K562 (cell line): ENCODE data around the gene DEDD2. TPM values are rescaled to one million over a fixed set of nuclear protein-coding genes. Genes with fewer than 3 reads are reported as not detected.
A peak's percentile ranks its signal among the peaks of the same experiment; 100 is the strongest.

Experiments used
- CXXC5 ChIP-seq: fragments of 250-450 bp; sonication (Bioruptor Pico); IDR thresholded peaks from 2 replicates; pipeline ENCODE4 v1.8.0; 2022; ENCODE audit warnings: inconsistent platforms, mild to moderate bottlenecking, moderate library complexity
- FOXK2 ChIP-seq, 2 experiments: fragments of 450-650 bp; IDR thresholded peaks in 1 of 2; conservative IDR thresholded peaks in 1 of 2; 2 replicates each; pipeline ENCODE4 v1.6.1; 2016; ENCODE audit warnings: low read depth in 2 of 2, mild to moderate bottlenecking in 1 of 2
- MEF2A ChIP-seq: IDR thresholded peaks from 2 replicates; pipeline ENCODE4 v1.6.1; 2011; ENCODE audit warnings: low read depth, mild to moderate bottlenecking, low read length, moderate library complexity; ENCODE audit not compliant: control insufficient read depth
- NBN ChIP-seq: fragments of 450-650 bp; IDR thresholded peaks from 2 replicates; pipeline ENCODE4 v1.6.1; 2016; ENCODE audit warnings: low read depth, mild to moderate bottlenecking
- NCOA2 ChIP-seq, 2 experiments: fragments of 450-650 bp; IDR thresholded peaks; 2 replicates each; pipeline ENCODE4 v1.6.1; 2018; ENCODE audit warnings: mild to moderate bottlenecking in 2 of 2, moderate library complexity in 1 of 2; ENCODE audit not compliant: partially characterized antibody in 2 of 2
- NFE2L1 ChIP-seq: fragments of 450-650 bp; IDR thresholded peaks from 2 replicates; pipeline ENCODE4 v1.6.1; 2016; ENCODE audit warnings: missing genetic modification characterization, low read depth, mild to moderate bottlenecking, missing compliant biosample characterization, moderate library complexity, borderline replicate concordance
- RBM22 ChIP-seq: fragments of 200-400 bp; formaldehyde crosslinking; IDR thresholded peaks from 2 replicates; pipeline ENCODE4 v1.6.1; 2018; ENCODE audit warnings: low read length, low read depth; ENCODE audit not compliant: poor library complexity, severe bottlenecking
- SP2 ChIP-seq: IDR thresholded peaks from 2 replicates; pipeline ENCODE4 v1.6.1; 2011; ENCODE audit warnings: mild to moderate bottlenecking, low read depth, low read length, moderate library complexity; ENCODE audit not compliant: poor library complexity, severe bottlenecking; ENCODE audit errors: extremely low read depth
- ZNF146 ChIP-seq: IDR thresholded peaks from one replicate; pipeline ENCODE4 v1.6.1; 2018; ENCODE audit warnings: missing compliant biosample characterization; ENCODE audit not compliant: unreplicated experiment
- ZNF3 ChIP-seq: fragments of 250-450 bp; sonication (Bioruptor Pico); IDR thresholded peaks from 2 replicates; pipeline ENCODE4 v1.5.0; 2021; ENCODE audit warnings: mild to moderate bottlenecking, moderate library complexity
- ZNF347 ChIP-seq: fragments of 450-650 bp; formaldehyde crosslinking; IDR thresholded peaks from 2 replicates; pipeline ENCODE4 v1.4.0; 2020; ENCODE audit warnings: low read depth, mild to moderate bottlenecking, moderate library complexity
- ZNF766 ChIP-seq: fragments of 200-800 bp; sonication (Bioruptor generic); conservative IDR thresholded peaks from 2 replicates; pipeline ENCODE4 v1.6.1; 2016; ENCODE audit warnings: missing genetic modification characterization, missing compliant biosample characterization
- ZSCAN29 ChIP-seq: fragments of 450-650 bp; IDR thresholded peaks from 2 replicates; pipeline ENCODE4 v1.6.1; 2017
- polyA plus RNA-seq, 8 experiments: library from polyadenylated mRNA; depleted of rRNA in 4 of 8; stranded (reverse) in 5 of 8; unstranded in 3 of 8; fragments of >200 nt; fragmentation: Nextera tagmentation in 2 of 8; fragmentation: Illumina TruSeq in 1 of 8; extraction: Ambion mirVana in 2 of 8; extraction: Trizol in 1 of 8; gene quantifications; 2 replicates each; pipeline versions ENCODE4 v1.2.1 to v1.2.3, GENCODE V29; 2011 to 2014; ENCODE audit warnings: inconsistent platforms in 1 of 8, missing spikeins in 1 of 8
- total RNA-seq, 7 experiments: library from RNA; depleted of rRNA in 6 of 7; stranded (reverse); fragments of >200 nt in 6 of 7; fragmentation: Illumina TruSeq in 2 of 7; extraction: Trizol in 2 of 7; gene quantifications; 2 replicates each; pipeline versions ENCODE4 v1.2.1 to v1.2.3, GENCODE V29; 2011 to 2021; ENCODE audit warnings: low replicate concordance in 1 of 7
- TF ChIP-seq, protein P1 (sequence below): fragments of 150-350 bp; conservative IDR thresholded peaks from 2 replicates; pipeline ENCODE4 v1.6.1; 2014; ENCODE audit warnings: low read length
- TF ChIP-seq, protein P2 (sequence below), 3 experiments: fragments of 200-800 bp in 1 of 3; fragments of 250-450 bp in 1 of 3; fragments of 450-650 bp in 1 of 3; sonication (Bioruptor Pico) in 1 of 3; sonication (Bioruptor generic) in 1 of 3; formaldehyde crosslinking in 1 of 3; IDR thresholded peaks; 2 replicates each; pipeline versions ENCODE4 v1.6.1 to v1.8.0; 2016 to 2022; ENCODE audit warnings: mild to moderate bottlenecking in 2 of 3, missing genetic modification characterization in 2 of 3, missing compliant biosample characterization in 1 of 3, moderate library complexity in 1 of 3
- TF ChIP-seq, protein P3 (sequence below): fragments of 200-800 bp; sonication (Bioruptor generic); IDR thresholded peaks from 2 replicates; pipeline ENCODE4 v1.6.1; 2017; ENCODE audit warnings: missing genetic modification characterization, missing compliant biosample characterization

The DEDD2 gene
- total and polyA plus RNA-seq, 9 of the 15 experiments (the other 6 are each of a cell fraction or from before 2014, with no cell fraction given): 4.3 to 43.0 (median 29.2) TPM

DNA sequence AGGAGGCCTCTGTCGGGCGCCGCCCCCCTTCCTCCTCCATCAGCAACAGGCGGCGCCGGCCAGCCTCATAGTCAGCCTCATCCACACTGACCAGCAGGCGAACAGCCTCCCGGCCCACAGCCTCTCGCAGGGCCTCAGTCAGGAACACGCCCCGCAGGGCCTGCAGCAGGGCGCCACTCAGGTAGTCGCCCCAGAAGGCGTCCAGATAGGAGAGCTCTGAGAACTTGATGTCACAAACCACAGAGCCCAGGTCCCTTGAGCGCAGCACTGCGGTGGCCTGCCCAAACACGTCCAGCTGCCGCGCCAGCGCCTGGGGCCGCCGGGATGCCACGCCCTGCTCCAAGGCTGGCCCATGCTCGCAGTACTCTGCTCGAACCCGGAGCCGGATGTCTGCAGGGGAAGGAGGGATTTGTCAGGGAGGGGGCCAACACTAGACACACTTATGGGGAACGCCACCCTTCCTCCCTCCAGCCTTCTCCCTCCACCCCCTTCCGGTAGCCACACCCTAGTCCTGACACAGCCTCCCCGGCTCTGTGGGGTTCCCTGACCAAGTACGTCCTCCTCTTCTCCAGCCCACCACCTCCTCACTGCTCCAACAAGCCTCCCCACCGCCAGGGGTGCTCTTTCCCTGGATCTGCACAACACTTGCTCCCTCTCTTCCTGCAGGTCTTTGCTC, 17.9 kb downstream of the DEDD2 start (continued):
- TF ChIP-seq NCOA2 (IDR thresholded peaks at IDR 0.05; ENCODE audit: partially characterized antibody in 2 of 2): no peak
- TF ChIP-seq CXXC5: peak; percentile 78
- peak; percentile 83; the same call in 1 of the 2 replicates for TF ChIP-seq NBN
- peak; percentile 53 for TF ChIP-seq SP2
- no peak for TF ChIP-seq NFE2L1
- peak in 1 of 2 experiments; percentile 55; a peak in 1 of 4 replicates for TF ChIP-seq FOXK2 (conservative IDR thresholded peaks at IDR 0.05 in 1 of 2, IDR thresholded peaks at IDR 0.05 in 1 of 2; ENCODE audit: low read depth in 2 of 2)
- TF ChIP-seq, protein P1, sequence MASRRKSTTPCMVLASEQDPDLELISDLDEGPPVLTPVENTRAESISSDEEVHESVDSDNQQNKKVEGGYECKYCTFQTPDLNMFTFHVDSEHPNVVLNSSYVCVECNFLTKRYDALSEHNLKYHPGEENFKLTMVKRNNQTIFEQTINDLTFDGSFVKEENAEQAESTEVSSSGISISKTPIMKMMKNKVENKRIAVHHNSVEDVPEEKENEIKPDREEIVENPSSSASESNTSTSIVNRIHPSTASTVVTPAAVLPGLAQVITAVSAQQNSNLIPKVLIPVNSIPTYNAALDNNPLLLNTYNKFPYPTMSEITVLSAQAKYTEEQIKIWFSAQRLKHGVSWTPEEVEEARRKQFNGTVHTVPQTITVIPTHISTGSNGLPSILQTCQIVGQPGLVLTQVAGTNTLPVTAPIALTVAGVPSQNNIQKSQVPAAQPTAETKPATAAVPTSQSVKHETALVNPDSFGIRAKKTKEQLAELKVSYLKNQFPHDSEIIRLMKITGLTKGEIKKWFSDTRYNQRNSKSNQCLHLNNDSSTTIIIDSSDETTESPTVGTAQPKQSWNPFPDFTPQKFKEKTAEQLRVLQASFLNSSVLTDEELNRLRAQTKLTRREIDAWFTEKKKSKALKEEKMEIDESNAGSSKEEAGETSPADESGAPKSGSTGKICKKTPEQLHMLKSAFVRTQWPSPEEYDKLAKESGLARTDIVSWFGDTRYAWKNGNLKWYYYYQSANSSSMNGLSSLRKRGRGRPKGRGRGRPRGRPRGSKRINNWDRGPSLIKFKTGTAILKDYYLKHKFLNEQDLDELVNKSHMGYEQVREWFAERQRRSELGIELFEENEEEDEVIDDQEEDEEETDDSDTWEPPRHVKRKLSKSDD: no peak
- no peak for TF ChIP-seq ZNF3
- TF ChIP-seq ZSCAN29: no peak
- TF ChIP-seq RBM22: no peak
- no peak for TF ChIP-seq ZNF347
- TF ChIP-seq, protein P2, sequence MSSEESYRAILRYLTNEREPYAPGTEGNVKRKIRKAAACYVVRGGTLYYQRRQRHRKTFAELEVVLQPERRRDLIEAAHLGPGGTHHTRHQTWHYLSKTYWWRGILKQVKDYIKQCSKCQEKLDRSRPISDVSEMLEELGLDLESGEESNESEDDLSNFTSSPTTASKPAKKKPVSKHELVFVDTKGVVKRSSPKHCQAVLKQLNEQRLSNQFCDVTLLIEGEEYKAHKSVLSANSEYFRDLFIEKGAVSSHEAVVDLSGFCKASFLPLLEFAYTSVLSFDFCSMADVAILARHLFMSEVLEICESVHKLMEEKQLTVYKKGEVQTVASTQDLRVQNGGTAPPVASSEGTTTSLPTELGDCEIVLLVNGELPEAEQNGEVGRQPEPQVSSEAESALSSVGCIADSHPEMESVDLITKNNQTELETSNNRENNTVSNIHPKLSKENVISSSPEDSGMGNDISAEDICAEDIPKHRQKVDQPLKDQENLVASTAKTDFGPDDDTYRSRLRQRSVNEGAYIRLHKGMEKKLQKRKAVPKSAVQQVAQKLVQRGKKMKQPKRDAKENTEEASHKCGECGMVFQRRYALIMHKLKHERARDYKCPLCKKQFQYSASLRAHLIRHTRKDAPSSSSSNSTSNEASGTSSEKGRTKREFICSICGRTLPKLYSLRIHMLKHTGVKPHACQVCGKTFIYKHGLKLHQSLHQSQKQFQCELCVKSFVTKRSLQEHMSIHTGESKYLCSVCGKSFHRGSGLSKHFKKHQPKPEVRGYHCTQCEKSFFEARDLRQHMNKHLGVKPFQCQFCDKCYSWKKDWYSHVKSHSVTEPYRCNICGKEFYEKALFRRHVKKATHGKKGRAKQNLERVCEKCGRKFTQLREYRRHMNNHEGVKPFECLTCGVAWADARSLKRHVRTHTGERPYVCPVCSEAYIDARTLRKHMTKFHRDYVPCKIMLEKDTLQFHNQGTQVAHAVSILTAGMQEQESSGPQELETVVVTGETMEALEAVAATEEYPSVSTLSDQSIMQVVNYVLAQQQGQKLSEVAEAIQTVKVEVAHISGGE (CRISPR knock-in tag; IDR thresholded peaks at IDR 0.05): peak in 2 of 3 experiments; percentile 39 to 80; a peak in 2 of 6 replicates
- TF ChIP-seq, protein P3, sequence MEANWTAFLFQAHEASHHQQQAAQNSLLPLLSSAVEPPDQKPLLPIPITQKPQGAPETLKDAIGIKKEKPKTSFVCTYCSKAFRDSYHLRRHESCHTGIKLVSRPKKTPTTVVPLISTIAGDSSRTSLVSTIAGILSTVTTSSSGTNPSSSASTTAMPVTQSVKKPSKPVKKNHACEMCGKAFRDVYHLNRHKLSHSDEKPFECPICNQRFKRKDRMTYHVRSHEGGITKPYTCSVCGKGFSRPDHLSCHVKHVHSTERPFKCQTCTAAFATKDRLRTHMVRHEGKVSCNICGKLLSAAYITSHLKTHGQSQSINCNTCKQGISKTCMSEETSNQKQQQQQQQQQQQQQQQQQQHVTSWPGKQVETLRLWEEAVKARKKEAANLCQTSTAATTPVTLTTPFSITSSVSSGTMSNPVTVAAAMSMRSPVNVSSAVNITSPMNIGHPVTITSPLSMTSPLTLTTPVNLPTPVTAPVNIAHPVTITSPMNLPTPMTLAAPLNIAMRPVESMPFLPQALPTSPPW (CRISPR knock-in tag): peak; percentile 56
- no peak for TF ChIP-seq ZNF766 (CRISPR knock-in tag)
- no peak for TF ChIP-seq MEF2A
- TF ChIP-seq ZNF146 (CRISPR knock-in tag): no peak
